PC-3 (cell line): Measurements from ENCODE around the gene DGCR6L. TPM values are rescaled to one million over a fixed set of nuclear protein-coding genes. Genes with fewer than 3 reads are reported as not detected.
"Not testable (repeated sequence)": the region's sequence is repeated elsewhere in the genome, so short reads cannot be mapped to it uniquely, and the experiment has no call there.

Experiments used
- ATAC-seq: fragments of 200-7000 bp; cut with Tn5 transposase; 2 replicates; pipeline ENCODE4 v1.9.1; 2020; ENCODE audit warnings: mild to moderate bottlenecking, moderate library complexity
- BruUV-seq: library from RNA; stranded (reverse); fragments of 400-500 nt; replicated peaks from 2 replicates; lab custom pipeline; 2021; lab: Mats Ljungman, UMichigan
- CTCF ChIA-PET: fragments of 300-600 bp; sonication (Branson Sonifier 250); formaldehyde crosslinking; loops from one replicate; lab custom pipeline; 2022; ENCODE audit warnings: antibody characterized with exemption; lab: Charles Lee
- POLR2A ChIA-PET: fragments of 300-600 bp; sonication (Branson Sonifier 250); formaldehyde crosslinking; loops from one replicate; lab custom pipeline; 2022; ENCODE audit warnings: antibody characterized with exemption; ENCODE audit not compliant: unreplicated experiment; lab: Charles Lee
- DNase-seq: peaks from one replicate; pipeline ENCODE4 v3.0.0-alpha.2; 2015
- H2AFZ ChIP-seq: fragments of 300-600 bp; sonication (generic); 2 replicates; pipeline ENCODE4 v1.6.0; 2016; ENCODE audit warnings: antibody characterized with exemption, low read length
- H3F3A ChIP-seq: fragments of 300-600 bp; sonication (generic); one replicate; pipeline ENCODE4 v1.6.0; 2017; ENCODE audit warnings: antibody characterized with exemption, low read length, control low read depth, mild to moderate bottlenecking; ENCODE audit not compliant: unreplicated experiment
- H3K27ac ChIP-seq: fragments of 300-600 bp; sonication (generic); 2 replicates; pipeline ENCODE4 v1.5.1; 2016; ENCODE audit warnings: mild to moderate bottlenecking, low read length
- H3K27me3 ChIP-seq: fragments of 300-600 bp; sonication (generic); 2 replicates; pipeline ENCODE4 v1.6.1; 2016; ENCODE audit warnings: low read length, mixed read lengths
- H3K36me3 ChIP-seq: fragments of 300-600 bp; sonication (generic); 2 replicates; pipeline ENCODE4 v1.6.1; 2016; ENCODE audit warnings: low read depth, mixed run types, low read length, mixed read lengths
- H3K4me1 ChIP-seq: fragments of 300-600 bp; sonication (generic); 2 replicates; pipeline ENCODE4 v1.5.1; 2016; ENCODE audit warnings: low read length; ENCODE audit not compliant: insufficient read depth
- H3K4me2 ChIP-seq: fragments of 300-600 bp; sonication (generic); 2 replicates; pipeline ENCODE4 v1.6.0; 2016; ENCODE audit warnings: low read length
- H3K4me3 ChIP-seq: fragments of 300-600 bp; sonication (generic); 2 replicates; pipeline ENCODE4 v1.5.1; 2016; ENCODE audit warnings: mild to moderate bottlenecking, low read length, mixed read lengths
- H3K79me2 ChIP-seq: fragments of 300-600 bp; sonication (generic); 2 replicates; pipeline ENCODE4 v1.6.1; 2017; ENCODE audit warnings: low read length, mixed read lengths
- H3K9ac ChIP-seq: fragments of 300-600 bp; sonication (generic); 2 replicates; pipeline ENCODE4 v1.6.0; 2016; ENCODE audit warnings: mild to moderate bottlenecking, low read length
- H3K9me2 ChIP-seq: fragments of 300-600 bp; sonication (generic); replicated peaks from 2 replicates; pipeline ENCODE4 v1.6.1; 2016; ENCODE audit warnings: mixed run types, low read length, mixed read lengths
- H3K9me3 ChIP-seq: fragments of 300-600 bp; sonication (generic); 2 replicates; pipeline ENCODE4 v1.6.1; 2016; ENCODE audit warnings: low read length, mixed read lengths
- H4K20me1 ChIP-seq: fragments of 300-600 bp; sonication (generic); 2 replicates; pipeline ENCODE4 v1.6.1; 2016; ENCODE audit warnings: low read length, mixed read lengths
- EZH2 ChIP-seq: fragments of 300-600 bp; sonication (generic); IDR thresholded peaks from one replicate; pipeline ENCODE4 v1.6.1; 2017; ENCODE audit warnings: antibody characterized with exemption, mild to moderate bottlenecking, low read length; ENCODE audit not compliant: unreplicated experiment
- EZH2phosphoT487 ChIP-seq: fragments of 300-600 bp; sonication (generic); IDR thresholded peaks from 2 replicates; pipeline ENCODE4 v1.6.1; 2018; ENCODE audit warnings: mild to moderate bottlenecking, antibody characterized with exemption, low read length, borderline replicate concordance
- intact Hi-C: fragments of 100-400 bp; cut with micrococcal nuclease; formaldehyde crosslinking; loops from 2 replicates; pipeline ENCODE4 v1.9.0; 2023
- total RNA-seq: library from RNA; depleted of rRNA; stranded (reverse); fragments of >200 nt; gene quantifications from 2 replicates; pipeline ENCODE4 v1.2.3, GENCODE V29; 2014
- TF ChIP-seq, protein P1 (sequence below): fragments of 300-600 bp; sonication (generic); conservative IDR thresholded peaks from 2 replicates; pipeline ENCODE4 v1.5.1; 2017; ENCODE audit warnings: antibody characterized with exemption, low read depth, mild to moderate bottlenecking, low read length

Gene DGCR6L
- total RNA-seq, 1 experiment from 2014 or later = 78.1 TPM

DNA sequence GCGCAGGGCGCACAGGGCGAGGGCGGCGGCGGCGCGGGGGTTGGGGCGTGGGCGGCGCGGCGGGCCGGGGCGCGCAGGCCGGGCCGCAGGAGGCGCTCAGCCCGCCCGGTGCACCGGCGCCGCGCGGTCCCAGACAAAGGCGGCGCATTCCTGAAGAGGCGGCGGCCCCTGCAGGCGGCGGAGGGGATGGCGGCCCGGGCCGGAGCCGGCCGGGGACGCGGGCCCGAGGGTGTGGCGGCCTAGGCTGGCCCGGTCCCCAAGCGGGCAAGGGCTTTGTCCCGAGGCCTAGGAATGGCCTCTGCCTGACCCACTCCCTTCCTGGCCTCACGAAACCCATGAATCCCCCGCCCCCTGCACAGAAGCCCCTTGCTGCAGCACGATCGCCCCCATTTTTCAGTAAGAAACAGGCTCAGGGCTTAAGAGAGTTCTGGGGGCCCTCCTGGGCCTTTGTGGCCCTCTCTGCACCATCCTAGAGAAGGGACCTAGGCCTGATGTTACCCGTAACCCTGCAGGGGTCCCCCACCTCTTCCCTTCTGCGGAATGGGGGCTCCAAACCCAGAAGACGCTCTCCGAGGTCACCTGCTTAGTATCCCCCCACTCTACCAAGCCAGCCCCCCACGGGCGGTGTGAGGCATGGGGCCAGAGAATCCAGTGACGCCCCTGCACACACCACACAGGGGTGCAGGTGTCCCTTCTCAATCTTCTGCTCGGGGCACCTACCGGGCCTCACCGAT, 51.4 kb downstream of the DGCR6L start, which contains the start of gene RTN4R:
RTN4R (minus strand) TSS at position 40 of the 734 bp plus-strand sequence. CDS start 226 bp downstream, outside the sequence.
- CTCF ChIA-PET = no interaction called here
- no peak within 1 kb of the TSS for H3K27ac ChIP-seq

DNA sequence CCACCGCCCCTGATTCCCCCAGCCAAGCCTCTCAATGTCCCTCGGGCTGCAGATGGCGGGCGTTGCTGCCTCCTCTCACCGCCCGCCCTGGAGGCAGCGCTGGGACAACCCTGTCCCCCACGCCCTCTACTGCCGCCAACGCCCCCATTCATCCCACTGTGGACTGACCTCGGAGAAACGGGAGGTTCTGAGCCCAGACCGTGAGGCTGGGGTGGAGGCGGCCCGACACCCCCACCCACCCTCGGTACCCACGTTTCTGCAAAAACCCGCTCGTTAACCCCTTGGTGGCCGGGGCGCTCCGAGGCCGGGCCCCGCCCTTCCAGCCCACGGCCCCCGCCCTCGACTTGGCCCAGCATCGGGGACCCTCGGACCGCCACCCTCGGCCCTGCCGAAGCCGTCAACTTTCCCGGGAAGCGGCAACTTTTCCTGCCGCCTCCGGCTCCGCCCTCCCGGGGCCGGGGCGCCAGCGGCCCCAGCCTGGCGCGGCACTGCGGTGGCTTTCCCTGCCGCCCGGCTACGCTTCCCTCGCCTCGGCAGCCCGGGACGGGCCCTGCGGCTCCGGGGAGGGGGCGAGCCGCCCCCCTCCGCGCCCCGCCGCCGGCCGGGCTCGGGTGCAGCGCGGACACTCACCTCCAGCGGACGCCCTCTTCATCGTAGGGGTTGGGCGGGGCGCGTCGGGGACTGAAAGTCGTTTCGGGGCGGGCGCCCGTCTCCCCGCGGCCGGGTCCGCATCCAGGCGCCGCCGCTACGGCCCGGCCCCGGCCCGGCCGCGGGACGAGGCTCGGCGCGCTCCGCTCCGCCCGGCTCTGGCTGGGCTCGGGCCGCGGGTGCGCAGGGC, 52.2 kb downstream of the DGCR6L start:
- peak; percentile 31 for ATAC-seq
- Histone ChIP-seq H2AFZ (peak overlapping the region; percentile 30; the same call in 1 of the 2 replicates), H4K20me1 (no peaks in the 10 kb centered on the region), H3K27me3 (no peaks in the 10 kb centered on the region), H3K9ac (no peak overlapping the region), H3K4me1 (no peaks in the 10 kb centered on the region), H3F3A (no peaks in the 10 kb centered on the region), H3K79me2 (no peaks in the 10 kb centered on the region), H3K9me3 (no peaks in the 10 kb centered on the region), H3K36me3 (no peaks in the 10 kb centered on the region), H3K4me3 (peak overlapping the region; percentile 63), H3K9me2 (no peaks in the 10 kb centered on the region), H3K27ac (no peak overlapping the region), H3K4me2 (peak overlapping the region; percentile 81)
- ChIA-PET CTCF (no interaction called here), POLR2A (no interaction called here)
- no TSS peak for BruUV-seq
- DNase-seq = peak; percentile 14
- TF ChIP-seq, protein P1, sequence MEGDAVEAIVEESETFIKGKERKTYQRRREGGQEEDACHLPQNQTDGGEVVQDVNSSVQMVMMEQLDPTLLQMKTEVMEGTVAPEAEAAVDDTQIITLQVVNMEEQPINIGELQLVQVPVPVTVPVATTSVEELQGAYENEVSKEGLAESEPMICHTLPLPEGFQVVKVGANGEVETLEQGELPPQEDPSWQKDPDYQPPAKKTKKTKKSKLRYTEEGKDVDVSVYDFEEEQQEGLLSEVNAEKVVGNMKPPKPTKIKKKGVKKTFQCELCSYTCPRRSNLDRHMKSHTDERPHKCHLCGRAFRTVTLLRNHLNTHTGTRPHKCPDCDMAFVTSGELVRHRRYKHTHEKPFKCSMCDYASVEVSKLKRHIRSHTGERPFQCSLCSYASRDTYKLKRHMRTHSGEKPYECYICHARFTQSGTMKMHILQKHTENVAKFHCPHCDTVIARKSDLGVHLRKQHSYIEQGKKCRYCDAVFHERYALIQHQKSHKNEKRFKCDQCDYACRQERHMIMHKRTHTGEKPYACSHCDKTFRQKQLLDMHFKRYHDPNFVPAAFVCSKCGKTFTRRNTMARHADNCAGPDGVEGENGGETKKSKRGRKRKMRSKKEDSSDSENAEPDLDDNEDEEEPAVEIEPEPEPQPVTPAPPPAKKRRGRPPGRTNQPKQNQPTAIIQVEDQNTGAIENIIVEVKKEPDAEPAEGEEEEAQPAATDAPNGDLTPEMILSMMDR = no peak
- no peak for TF ChIP-seq EZH2phosphoT487
- no peak for TF ChIP-seq EZH2
- intact Hi-C loops = no loop called here

More for the DNA sequence above, 51.4 kb downstream of the DGCR6L start, which contains the start of gene RTN4R:
- H3K9me3 ChIP-seq = no peaks in the 10 kb centered on the region
- H3K9ac ChIP-seq = peak within 1 kb of the TSS; percentile 43; the same call in 1 of the 2 replicates
- POLR2A ChIA-PET = no interaction called here
- TF ChIP-seq, protein P1 = peak; percentile 29; the same call in 1 of the 2 replicates
- TF ChIP-seq EZH2phosphoT487 (no peak), EZH2 (no peak)
- no peaks in the 10 kb centered on the region for H3F3A ChIP-seq
- H3K79me2 ChIP-seq = no peaks in the 10 kb centered on the region
- no TSS peak for BruUV-seq
- H3K9me2 ChIP-seq = no peaks in the 10 kb centered on the region
- intact Hi-C loops = no loop called here
- H3K27me3 ChIP-seq = no peaks in the 10 kb centered on the region
- peak; percentile 74 for ATAC-seq
- H3K4me1 ChIP-seq = no peaks in the 10 kb centered on the region
- H3K36me3 ChIP-seq = no peaks in the 10 kb centered on the region
- peak; percentile 59 for DNase-seq
- no peaks in the 10 kb centered on the region for H4K20me1 ChIP-seq
- H3K4me2 ChIP-seq = peak within 1 kb of the TSS; percentile 81
- H2AFZ ChIP-seq = peak within 1 kb of the TSS; percentile 61
- H3K4me3 ChIP-seq = peak within 1 kb of the TSS; percentile 63

DNA sequence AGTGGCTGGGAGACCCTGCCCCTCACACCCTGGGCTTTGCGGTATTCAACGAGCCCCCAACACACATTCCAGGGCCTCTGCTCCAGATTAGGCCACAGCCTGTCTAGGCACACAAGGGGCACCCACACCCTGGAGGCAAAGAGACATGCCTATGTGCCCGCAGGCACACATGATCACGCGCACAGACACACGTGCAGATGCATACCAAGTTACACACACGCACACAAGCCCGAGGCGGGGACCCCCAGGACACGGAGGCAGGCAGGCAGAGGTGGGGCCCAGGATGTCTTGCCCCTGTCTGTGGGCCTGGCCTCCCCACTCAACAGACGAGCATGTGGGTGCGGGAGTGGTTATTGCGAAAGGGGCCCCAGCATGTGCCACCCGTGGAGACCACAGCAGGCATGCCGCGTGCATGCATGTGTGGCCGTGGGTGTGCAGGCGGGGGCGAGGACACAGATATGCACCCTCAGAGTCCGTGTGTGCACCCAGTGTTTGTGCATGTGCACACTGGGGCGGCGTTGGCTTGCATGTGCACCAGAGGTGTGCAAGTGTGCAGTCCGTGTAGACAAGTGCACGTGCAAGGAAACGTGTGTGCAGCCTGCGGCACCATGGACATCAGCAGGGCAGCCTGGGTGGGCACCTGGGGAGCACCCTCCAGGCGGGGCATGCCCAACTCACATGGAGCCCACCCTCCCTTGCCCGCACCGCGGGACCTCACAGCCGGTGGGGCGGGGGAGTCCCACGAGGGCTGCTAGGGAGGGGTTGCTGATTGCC, 53.0 kb downstream of the DGCR6L start:
- POLR2A ChIA-PET, H3K9me2 ChIP-seq, H3K9me3 ChIP-seq, H3K27me3 ChIP-seq, H3F3A ChIP-seq, H3K36me3 ChIP-seq, BruUV-seq, H3K4me1 ChIP-seq, DNase-seq, H4K20me1 ChIP-seq, CTCF ChIA-PET, H3K79me2 ChIP-seq, intact Hi-C loops, ATAC-seq, H3K9ac ChIP-seq, H3K27ac ChIP-seq: not testable (repeated sequence)
- Histone ChIP-seq H3K4me2 (peak overlapping the region; percentile 81), H3K4me3 (peak overlapping the region; percentile 63), H2AFZ (0 out of 2 replicates have a peak overlapping the region, but pooled peaks have one; percentile 30)

DNA sequence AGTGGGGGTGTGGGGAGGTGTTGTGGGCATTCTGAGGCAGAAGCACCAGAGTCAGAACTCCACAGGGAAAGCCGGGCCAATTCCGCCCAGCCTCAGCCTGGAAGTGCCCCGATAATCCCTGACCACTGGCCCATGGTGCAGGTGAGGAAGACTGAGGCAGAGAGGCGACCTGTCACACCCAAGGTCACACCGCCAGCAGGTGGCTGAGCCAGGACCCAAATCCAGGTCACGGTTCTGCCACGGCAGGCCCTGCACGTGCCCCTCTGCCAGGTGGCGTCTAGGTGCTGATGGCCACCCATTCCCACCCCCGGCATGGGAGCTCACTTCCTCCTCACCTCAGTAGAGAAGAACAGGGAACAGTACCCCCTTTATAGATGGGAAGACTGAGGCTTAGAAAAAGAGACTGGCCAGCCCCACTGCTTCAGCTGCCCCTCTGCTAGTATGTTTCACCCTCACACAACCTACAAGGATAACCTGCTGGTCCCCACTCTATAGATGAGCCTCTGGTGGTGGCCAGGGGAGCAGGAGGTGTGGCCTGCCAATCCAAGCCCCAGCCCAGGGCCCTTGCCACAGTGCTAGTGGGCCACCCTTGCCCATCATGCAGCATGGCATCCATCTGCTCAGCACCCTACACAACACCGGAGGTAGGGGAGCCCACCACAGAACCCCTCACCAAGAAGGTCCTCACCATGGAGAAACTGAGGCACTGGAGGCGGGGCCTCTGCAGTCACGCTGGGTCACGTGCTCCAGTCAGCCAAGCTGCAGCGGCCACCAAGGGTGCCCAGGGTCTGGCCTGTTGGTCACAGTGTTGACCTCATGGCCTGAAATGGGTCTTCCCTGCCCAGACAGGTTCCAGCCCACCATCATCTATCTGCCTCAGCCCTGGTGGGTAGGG, 53.8 kb downstream of the DGCR6L start:
- H3K27me3 ChIP-seq, H3K79me2 ChIP-seq, H3K4me1 ChIP-seq, H3K9me3 ChIP-seq, H3K27ac ChIP-seq, BruUV-seq, H3K4me3 ChIP-seq, DNase-seq, POLR2A ChIA-PET, CTCF ChIA-PET, intact Hi-C loops, H4K20me1 ChIP-seq, H3K36me3 ChIP-seq, ATAC-seq, H2AFZ ChIP-seq, H3K9me2 ChIP-seq, H3K4me2 ChIP-seq, H3F3A ChIP-seq, H3K9ac ChIP-seq: not testable (repeated sequence)
